GM12878 (cell line): Measurements from ENCODE around the gene SLX4.
"Not testable (repeated sequence)": the region's sequence is repeated elsewhere in the genome, so short reads cannot be mapped to it uniquely, and the experiment has no call there.

ENCODE experiments used
- CEBPB ChIP-seq, 2 experiments: fragments of 150-350 bp in 1 of 2; IDR thresholded peaks; 2 replicates each; pipeline ENCODE4 v1.6.1; 2012 to 2014; ENCODE audit warnings: low read depth in 2 of 2, low read length in 2 of 2, borderline replicate concordance in 1 of 2, inconsistent platforms in 1 of 2
- EZH2 ChIP-seq: IDR thresholded peaks from 2 replicates; pipeline ENCODE4 v1.6.1; 2012; ENCODE audit warnings: low read depth, mild to moderate bottlenecking, control low read depth, inconsistent platforms, low read length, borderline replicate concordance; ENCODE audit not compliant: control insufficient read depth
- NFYB ChIP-seq: IDR thresholded peaks from 2 replicates; pipeline ENCODE4 v1.6.1; 2011; ENCODE audit warnings: low read depth, mild to moderate bottlenecking, low read length, improper control_type of control experiment, moderate library complexity; ENCODE audit not compliant: insufficient read depth
- POLR2A ChIP-seq: IDR thresholded peaks from 2 replicates; pipeline ENCODE4 v1.6.1; 2011; ENCODE audit warnings: low read depth, mild to moderate bottlenecking, low read length
- RAD51 ChIP-seq: fragments of 450-650 bp; IDR thresholded peaks from 2 replicates; pipeline ENCODE4 v1.6.1; 2016; ENCODE audit warnings: moderate library complexity, mild to moderate bottlenecking, inconsistent platforms
- SP1 ChIP-seq: IDR thresholded peaks from one replicate; pipeline ENCODE4 v1.6.1; 2011; ENCODE audit warnings: low read depth, low read length
- ZNF274 ChIP-seq: IDR thresholded peaks from one replicate; pipeline ENCODE4 v1.8.0; 2011; ENCODE audit not compliant: insufficient read length, insufficient read depth
- TF ChIP-seq, protein P1 (sequence below), 3 experiments: IDR thresholded peaks in 2 of 3; conservative IDR thresholded peaks in 1 of 3; 2 replicates each; pipeline ENCODE4 v1.5.1; 2011; ENCODE audit warnings: low read depth in 3 of 3, low read length in 3 of 3, mild to moderate bottlenecking in 3 of 3, control low read depth in 2 of 3, moderate library complexity in 2 of 3, inconsistent platforms in 1 of 3, mixed read lengths in 1 of 3; ENCODE audit not compliant: control insufficient read depth in 2 of 3, insufficient read depth in 1 of 3; ENCODE audit errors: extremely low read depth in 1 of 3
- TF ChIP-seq, protein P2 (sequence below): IDR thresholded peaks from 2 replicates; pipeline ENCODE4 v1.6.1; 2011; ENCODE audit warnings: low read depth, low read length, improper control_type of control experiment, borderline replicate concordance
- TF ChIP-seq, protein P3 (sequence below): IDR thresholded peaks from 2 replicates; pipeline ENCODE4 v1.6.1; 2012; ENCODE audit warnings: low read length, inconsistent platforms

DNA sequence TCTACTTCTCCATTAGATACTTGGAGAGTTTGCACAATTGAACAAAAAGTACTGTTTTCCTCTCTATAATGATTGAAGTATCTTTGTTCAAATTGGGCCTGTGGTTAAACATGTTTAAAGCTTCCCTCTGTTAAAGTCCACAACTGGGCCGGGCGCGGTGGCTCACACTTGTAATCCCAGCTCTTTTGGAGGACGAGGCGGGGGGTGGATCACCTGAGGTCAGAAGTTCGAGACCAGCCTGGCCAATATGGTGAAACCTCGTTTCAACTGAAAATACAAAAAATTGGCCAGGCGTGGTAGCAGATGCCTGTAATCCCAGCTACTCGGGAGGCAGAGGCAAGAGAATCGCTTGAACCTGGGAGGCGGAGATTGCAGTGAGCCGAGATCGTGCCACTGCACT, 2.4 kb downstream of the SLX4 start:
- TF ChIP-seq, protein P1, sequence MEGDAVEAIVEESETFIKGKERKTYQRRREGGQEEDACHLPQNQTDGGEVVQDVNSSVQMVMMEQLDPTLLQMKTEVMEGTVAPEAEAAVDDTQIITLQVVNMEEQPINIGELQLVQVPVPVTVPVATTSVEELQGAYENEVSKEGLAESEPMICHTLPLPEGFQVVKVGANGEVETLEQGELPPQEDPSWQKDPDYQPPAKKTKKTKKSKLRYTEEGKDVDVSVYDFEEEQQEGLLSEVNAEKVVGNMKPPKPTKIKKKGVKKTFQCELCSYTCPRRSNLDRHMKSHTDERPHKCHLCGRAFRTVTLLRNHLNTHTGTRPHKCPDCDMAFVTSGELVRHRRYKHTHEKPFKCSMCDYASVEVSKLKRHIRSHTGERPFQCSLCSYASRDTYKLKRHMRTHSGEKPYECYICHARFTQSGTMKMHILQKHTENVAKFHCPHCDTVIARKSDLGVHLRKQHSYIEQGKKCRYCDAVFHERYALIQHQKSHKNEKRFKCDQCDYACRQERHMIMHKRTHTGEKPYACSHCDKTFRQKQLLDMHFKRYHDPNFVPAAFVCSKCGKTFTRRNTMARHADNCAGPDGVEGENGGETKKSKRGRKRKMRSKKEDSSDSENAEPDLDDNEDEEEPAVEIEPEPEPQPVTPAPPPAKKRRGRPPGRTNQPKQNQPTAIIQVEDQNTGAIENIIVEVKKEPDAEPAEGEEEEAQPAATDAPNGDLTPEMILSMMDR (IDR thresholded peaks at IDR 0.05 in 2 of 3, conservative IDR thresholded peaks at IDR 0.05 in 1 of 3; ENCODE audit: control insufficient read depth in 2 of 3, extremely low read depth in 1 of 3, insufficient read depth in 1 of 3, low read depth in 3 of 3, low read length in 3 of 3) = not testable (repeated sequence)
- not testable (repeated sequence) for TF ChIP-seq ZNF274; SP1; POLR2A; EZH2; NFYB; RAD51; CEBPB (IDR thresholded peaks at IDR 0.05; ENCODE audit: borderline replicate concordance in 1 of 2, low read depth in 2 of 2, low read length in 2 of 2)
- TF ChIP-seq, protein P2, sequence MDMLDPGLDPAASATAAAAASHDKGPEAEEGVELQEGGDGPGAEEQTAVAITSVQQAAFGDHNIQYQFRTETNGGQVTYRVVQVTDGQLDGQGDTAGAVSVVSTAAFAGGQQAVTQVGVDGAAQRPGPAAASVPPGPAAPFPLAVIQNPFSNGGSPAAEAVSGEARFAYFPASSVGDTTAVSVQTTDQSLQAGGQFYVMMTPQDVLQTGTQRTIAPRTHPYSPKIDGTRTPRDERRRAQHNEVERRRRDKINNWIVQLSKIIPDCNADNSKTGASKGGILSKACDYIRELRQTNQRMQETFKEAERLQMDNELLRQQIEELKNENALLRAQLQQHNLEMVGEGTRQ = not testable (repeated sequence)
- TF ChIP-seq, protein P3, sequence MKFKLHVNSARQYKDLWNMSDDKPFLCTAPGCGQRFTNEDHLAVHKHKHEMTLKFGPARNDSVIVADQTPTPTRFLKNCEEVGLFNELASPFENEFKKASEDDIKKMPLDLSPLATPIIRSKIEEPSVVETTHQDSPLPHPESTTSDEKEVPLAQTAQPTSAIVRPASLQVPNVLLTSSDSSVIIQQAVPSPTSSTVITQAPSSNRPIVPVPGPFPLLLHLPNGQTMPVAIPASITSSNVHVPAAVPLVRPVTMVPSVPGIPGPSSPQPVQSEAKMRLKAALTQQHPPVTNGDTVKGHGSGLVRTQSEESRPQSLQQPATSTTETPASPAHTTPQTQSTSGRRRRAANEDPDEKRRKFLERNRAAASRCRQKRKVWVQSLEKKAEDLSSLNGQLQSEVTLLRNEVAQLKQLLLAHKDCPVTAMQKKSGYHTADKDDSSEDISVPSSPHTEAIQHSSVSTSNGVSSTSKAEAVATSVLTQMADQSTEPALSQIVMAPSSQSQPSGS = not testable (repeated sequence)
